GM10847 (cell line): ENCODE data around the gene ELOVL5.

Experiments
- POLR2A ChIP-seq: IDR thresholded peaks from 2 replicates; pipeline ENCODE4 v1.6.1; 2011; ENCODE audit not compliant: insufficient read length; ENCODE audit errors: extremely low read depth

ELOVL5 gene

GRCh38 chr6:53300656-53301551, 47.8 kb downstream of the ELOVL5 start:
- no peak for TF ChIP-seq POLR2A

DNA sequence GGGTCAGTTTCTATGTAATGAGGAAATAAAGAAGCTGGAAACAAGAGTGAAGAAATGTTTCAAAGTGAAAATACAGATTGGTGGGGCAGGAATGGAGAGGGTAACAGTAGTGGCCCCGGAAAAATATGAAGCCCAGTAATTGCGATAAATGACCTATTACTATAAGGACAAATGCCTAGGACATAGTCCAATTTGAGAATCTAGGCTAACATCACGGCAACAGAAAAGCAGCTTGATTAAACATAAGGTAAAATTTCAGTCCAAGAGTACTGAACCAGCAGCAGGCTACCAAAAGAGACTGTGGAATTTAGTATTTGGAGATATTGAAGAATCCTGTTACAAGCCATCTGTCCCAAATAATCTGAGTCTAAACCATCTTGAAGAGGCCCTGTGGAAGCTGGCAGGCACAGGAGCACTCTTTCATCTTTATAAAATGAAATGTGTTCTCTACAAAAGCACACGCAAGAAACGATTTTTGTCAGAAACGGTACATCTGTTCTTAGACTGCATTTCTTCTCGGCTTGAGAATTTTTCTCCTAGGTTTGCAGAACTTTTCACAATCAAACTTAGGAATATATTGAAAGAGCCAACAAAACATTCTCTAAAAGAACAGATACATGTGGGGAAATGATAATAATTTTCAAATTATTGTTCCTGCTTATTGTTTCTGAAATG, 49.3 kb downstream of the ELOVL5 start:
- no peak for TF ChIP-seq POLR2A

- TF ChIP-seq POLR2A: no peak
Measured at GRCh38 chr6:53297004-53297403, 51.7 kb downstream of the ELOVL5 start.

GRCh38 chr6:53295176-53295575, 53.6 kb downstream of the ELOVL5 start:
- no peak for TF ChIP-seq POLR2A

DNA sequence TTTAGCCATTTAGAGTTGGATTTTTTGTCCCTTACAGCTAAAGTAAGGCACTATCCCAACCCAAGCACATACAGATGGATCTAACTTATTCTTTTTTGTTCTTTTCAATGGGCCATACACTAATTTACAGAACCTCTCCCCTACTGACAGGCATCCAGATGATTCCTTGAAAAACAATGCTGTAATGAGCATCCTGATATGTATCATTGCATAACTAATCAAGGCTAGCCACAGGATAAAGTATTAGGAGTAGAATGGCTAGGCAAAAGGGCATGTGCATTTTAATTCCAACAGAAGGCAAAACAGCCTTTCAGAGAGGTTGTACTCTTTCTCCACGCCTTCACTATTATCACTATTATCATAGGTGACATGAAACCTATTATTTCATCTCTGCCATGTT, 54.1 kb downstream of the ELOVL5 start:
- TF ChIP-seq POLR2A: no peak

DNA sequence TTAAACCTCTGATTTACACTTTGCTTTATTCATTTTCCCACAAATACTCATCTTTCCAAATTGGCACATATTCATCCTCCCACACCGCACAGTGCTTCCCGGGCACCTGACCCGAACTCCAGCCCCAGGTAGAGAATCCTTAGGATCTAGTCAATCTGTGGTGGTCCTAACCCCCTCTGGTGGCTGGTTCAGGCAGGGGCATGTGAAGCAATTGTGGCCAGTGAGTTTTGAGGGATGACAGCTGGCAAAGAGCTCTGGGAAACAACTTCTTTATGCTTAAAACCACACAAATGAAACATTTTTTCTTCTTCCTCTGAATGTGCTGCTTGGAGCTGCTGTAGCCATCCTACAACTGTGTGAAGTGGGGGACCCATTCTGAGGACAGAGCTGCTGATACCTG, 54.7 kb downstream of the ELOVL5 start:
- TF ChIP-seq POLR2A: no peak

GRCh38 chr6:53293691-53294090, 55.1 kb downstream of the ELOVL5 start:
- no peak for TF ChIP-seq POLR2A

DNA sequence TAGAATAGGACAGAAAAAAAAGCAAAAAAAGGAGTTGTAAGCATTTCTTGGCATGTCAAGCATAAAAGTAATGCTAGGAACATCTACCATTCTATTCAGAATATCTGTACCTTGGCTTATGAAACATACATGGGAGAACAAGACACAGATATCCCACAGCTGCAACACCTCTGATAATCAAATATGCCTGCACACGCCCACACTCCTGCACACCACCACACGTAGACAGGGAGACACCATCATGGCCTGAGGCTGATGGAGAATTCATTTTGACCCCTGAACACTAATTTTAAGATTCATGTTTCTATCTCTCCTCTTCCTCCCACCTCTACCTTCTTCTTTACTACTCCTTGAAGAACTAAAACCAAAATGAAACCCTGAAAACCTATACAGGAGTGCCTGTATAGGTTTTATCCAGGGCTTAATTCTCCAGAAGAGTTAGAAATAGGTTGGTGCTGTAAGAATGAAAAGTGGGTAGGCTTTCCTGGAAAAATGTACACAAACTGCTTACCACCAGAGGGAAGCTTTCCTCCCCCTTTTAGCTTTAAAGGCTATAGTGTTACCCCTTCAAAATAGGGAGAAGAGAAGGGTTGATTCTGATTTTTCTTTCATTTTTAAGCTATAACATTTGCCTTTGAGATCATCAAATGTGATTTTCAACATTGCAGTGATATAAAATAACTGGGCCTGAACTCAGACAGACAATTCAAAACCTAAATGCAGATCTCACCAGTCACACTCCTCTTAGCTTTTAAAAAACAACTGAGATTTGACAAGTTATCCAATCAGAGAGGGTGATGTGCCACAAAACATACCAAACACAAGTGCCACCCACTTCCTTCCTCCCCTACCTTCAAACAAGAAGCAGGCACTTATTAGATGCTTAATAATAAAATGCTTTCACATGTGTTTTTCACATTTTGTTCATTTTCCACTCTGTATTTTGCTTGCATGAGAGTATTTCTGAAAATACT, 57.9 kb downstream of the ELOVL5 start:
- no peak for TF ChIP-seq POLR2A

GRCh38 chr6:53287336-53288225, 61.2 kb downstream of the ELOVL5 start:
- TF ChIP-seq POLR2A: no peak

DNA sequence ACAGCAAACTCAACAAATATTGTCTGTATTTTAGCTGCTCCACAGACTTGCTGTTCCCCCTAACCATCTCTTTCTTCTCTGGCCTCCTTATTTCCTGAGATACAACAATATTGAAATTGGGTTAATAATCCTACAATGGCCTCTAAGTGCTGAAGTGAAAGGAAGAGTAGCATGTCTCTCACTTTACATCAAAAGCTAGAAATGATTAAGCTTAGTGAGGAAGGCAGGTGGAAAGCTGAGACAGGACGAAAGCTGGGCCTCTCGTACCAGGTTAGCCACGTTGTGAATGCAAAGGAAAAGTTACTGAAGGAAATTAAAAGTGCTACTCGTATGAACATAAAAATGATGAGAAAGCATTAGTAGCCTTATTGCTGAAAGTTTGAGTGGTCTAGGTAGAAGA, 63.8 kb downstream of the ELOVL5 start:
- TF ChIP-seq POLR2A: no peak

GRCh38 chr6:53282741-53283140, 66.0 kb downstream of the ELOVL5 start:
- TF ChIP-seq POLR2A: no peak

- TF ChIP-seq POLR2A: no peak
Measured at GRCh38 chr6:53282234-53282633, 66.5 kb downstream of the ELOVL5 start.

DNA sequence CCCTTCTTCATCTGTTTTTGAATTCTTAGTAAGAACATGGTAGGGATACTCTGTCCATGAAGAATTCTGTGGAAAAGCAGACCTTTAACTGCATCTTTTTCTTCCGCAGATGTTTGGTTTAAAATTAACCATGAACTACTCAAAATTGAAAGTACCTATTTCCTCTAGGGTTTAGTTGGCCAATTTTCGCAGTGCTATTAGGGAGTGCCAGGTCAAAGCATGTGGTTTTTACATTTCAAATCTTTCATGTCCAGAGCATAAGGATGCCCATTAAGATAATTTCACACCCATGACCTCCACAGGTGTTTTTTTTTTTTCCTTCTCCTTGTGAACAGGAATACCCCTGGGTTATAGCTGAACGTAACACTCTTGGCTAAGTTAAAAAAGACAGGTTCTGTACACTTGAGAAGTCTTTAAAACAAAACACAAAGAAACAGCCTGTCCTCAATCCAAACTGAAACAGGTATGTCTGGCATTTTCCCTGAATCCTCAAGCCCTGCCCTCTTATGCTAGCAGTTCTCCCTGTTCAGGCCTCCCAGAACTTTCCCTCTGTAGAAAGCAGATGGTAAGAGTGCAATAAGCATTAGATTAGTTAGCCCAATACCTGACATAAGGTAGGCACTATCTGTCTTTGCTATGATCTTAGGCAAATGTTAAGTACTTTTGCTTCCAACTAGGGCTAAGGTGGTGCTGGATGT, 67.1 kb downstream of the ELOVL5 start:
- TF ChIP-seq POLR2A: no peak

GRCh38 chr6:53280207-53280606, 68.5 kb downstream of the ELOVL5 start:
- TF ChIP-seq POLR2A: no peak
